Peyer's patch (tissue), 4 donors: Measurements from ENCODE around the gene FOXJ1. TPM values are rescaled to one million over a fixed set of nuclear protein-coding genes. Genes with fewer than 3 reads are reported as not detected.
A peak's percentile ranks its signal among the peaks of the same experiment; 100 is the strongest.

Experiments
- DNase-seq, 3 donors: peaks; one replicate each; pipeline ENCODE4 v3.0.0-alpha.2; 2017 to 2019
- H3K27ac ChIP-seq, 4 donors: fragments of 200-600 bp; sonication (generic); one replicate each; pipeline ENCODE4 v1.5.1; 2016 to 2019
- H3K27me3 ChIP-seq, 2 donors: fragments of 200-600 bp; sonication (generic); one replicate each; pipeline ENCODE4 v1.5.1; 2019
- H3K36me3 ChIP-seq, 3 donors: fragments of 200-600 bp; sonication (generic); one replicate each; pipeline ENCODE4 v1.5.1; 2016 to 2019
- H3K4me1 ChIP-seq, 4 donors: fragments of 200-600 bp; sonication (generic); one replicate each; pipeline ENCODE4 v1.5.1; 2016 to 2019
- H3K4me3 ChIP-seq, 4 donors: fragments of 200-600 bp; sonication (generic); 1 replicate in 3 of 4; 2 replicates in 1 of 4; pipeline ENCODE4 v1.5.1; 2016 to 2019; ENCODE audit warnings: mild to moderate bottlenecking in 1 of 4
- H3K9me3 ChIP-seq, 4 donors: fragments of 200-600 bp; sonication (generic); one replicate each; pipeline ENCODE4 v1.5.1; 2016 to 2019; ENCODE audit warnings: mild to moderate bottlenecking in 1 of 4
- CTCF ChIP-seq, 6 experiments: fragments of 450-650 bp in 4 of 6; fragments of 200-600 bp in 2 of 6; sonication (generic) in 1 of 6; IDR thresholded peaks; one replicate each; pipeline ENCODE4 v1.5.1; 2017 to 2019; ENCODE audit warnings: antibody characterized with exemption in 6 of 6, mild to moderate bottlenecking in 3 of 6, moderate library complexity in 1 of 6
- POLR2A ChIP-seq, 2 donors: fragments of 450-650 bp; IDR thresholded peaks; one replicate each; pipeline ENCODE4 v1.5.1; 2017; ENCODE audit warnings: antibody characterized with exemption in 2 of 2, mild to moderate bottlenecking in 2 of 2, moderate library complexity in 2 of 2
- total RNA-seq, 4 donors: library from RNA; depleted of rRNA; stranded (reverse); fragments of >200 nt; gene quantifications; one replicate each; pipeline ENCODE4 v1.1.0, GENCODE V29; 2016

The FOXJ1 gene
- total RNA-seq, 4 donors from 2014 or later: not detected

GRCh38 chr17:76134911-76135809 is 5.9 kb downstream of the FOXJ1 start:
- Histone ChIP-seq H3K4me1 (peaks cover 0 to 6% (median 4%) of the 10 kb centered on the region in 4 donors), H3K9me3 (no peaks in the 10 kb centered on the region), H3K27ac (no peak overlapping the region), H3K27me3 (peaks cover 0 to 15% of the 10 kb centered on the region in 2 donors), H3K36me3 (no peaks in the 10 kb centered on the region), H3K4me3 (no peak overlapping the region)
- peak in 1 of 3 donors; percentile 41 for DNase-seq
- TF ChIP-seq CTCF (IDR thresholded peaks at IDR 0.05) (no peak), POLR2A (IDR thresholded peaks at IDR 0.05) (no peak)

GRCh38 chr17:76132574-76133338 is 8.3 kb downstream of the FOXJ1 start:
- H3K27me3 ChIP-seq: peaks cover 0 to 3% of the 10 kb centered on the region in 2 donors
- TF ChIP-seq CTCF (IDR thresholded peaks at IDR 0.05) (no peak), POLR2A (IDR thresholded peaks at IDR 0.05) (no peak)
- no peak overlapping the region for H3K27ac ChIP-seq
- H3K4me1 ChIP-seq: no peaks in the 10 kb centered on the region
- peak in 1 of 3 donors; percentile 51 for DNase-seq
- no peak overlapping the region for H3K4me3 ChIP-seq
- H3K9me3 ChIP-seq: no peaks in the 10 kb centered on the region
- no peaks in the 10 kb centered on the region for H3K36me3 ChIP-seq

GRCh38 chr17:76131692-76132573 is 9.1 kb downstream of the FOXJ1 start:
- Histone ChIP-seq H3K9me3 (no peaks in the 10 kb centered on the region), H3K4me1 (no peaks in the 10 kb centered on the region), H3K27me3 (no peaks in the 10 kb centered on the region), H3K36me3 (no peaks in the 10 kb centered on the region), H3K27ac (no peak overlapping the region), H3K4me3 (no peak overlapping the region)
- no peak for DNase-seq
- TF ChIP-seq POLR2A (IDR thresholded peaks at IDR 0.05) (no peak), CTCF (IDR thresholded peaks at IDR 0.05) (no peak)

GRCh38 chr17:76131051-76131691 is 9.9 kb downstream of the FOXJ1 start:
- no peak overlapping the region for H3K27ac ChIP-seq
- no peaks in the 10 kb centered on the region for H3K27me3 ChIP-seq
- TF ChIP-seq CTCF (IDR thresholded peaks at IDR 0.05): no peak
- TF ChIP-seq POLR2A (IDR thresholded peaks at IDR 0.05): no peak
- no peaks in the 10 kb centered on the region for H3K9me3 ChIP-seq
- DNase-seq: no peak
- no peak overlapping the region for H3K4me3 ChIP-seq
- H3K4me1 ChIP-seq: no peaks in the 10 kb centered on the region
- no peaks in the 10 kb centered on the region for H3K36me3 ChIP-seq

GRCh38 chr17:76130473-76130872 is 10.6 kb downstream of the FOXJ1 start:
- DNase-seq: no peak
- no peaks in the 10 kb centered on the region for H3K27me3 ChIP-seq
- H3K4me3 ChIP-seq: no peak overlapping the region
- no peak overlapping the region for H3K27ac ChIP-seq
- no peaks in the 10 kb centered on the region for H3K9me3 ChIP-seq
- H3K36me3 ChIP-seq: no peaks in the 10 kb centered on the region
- H3K4me1 ChIP-seq: no peaks in the 10 kb centered on the region
- no peak for TF ChIP-seq CTCF (IDR thresholded peaks at IDR 0.05)
- no peak for TF ChIP-seq POLR2A (IDR thresholded peaks at IDR 0.05)
